ENCODE data around the gene SLC2A4.

Gene SLC2A4

GRCh38 chr17:7307686-7308624 lies 26.4 kb downstream of the SLC2A4 start:
- no peak for DNase-seq

DNA sequence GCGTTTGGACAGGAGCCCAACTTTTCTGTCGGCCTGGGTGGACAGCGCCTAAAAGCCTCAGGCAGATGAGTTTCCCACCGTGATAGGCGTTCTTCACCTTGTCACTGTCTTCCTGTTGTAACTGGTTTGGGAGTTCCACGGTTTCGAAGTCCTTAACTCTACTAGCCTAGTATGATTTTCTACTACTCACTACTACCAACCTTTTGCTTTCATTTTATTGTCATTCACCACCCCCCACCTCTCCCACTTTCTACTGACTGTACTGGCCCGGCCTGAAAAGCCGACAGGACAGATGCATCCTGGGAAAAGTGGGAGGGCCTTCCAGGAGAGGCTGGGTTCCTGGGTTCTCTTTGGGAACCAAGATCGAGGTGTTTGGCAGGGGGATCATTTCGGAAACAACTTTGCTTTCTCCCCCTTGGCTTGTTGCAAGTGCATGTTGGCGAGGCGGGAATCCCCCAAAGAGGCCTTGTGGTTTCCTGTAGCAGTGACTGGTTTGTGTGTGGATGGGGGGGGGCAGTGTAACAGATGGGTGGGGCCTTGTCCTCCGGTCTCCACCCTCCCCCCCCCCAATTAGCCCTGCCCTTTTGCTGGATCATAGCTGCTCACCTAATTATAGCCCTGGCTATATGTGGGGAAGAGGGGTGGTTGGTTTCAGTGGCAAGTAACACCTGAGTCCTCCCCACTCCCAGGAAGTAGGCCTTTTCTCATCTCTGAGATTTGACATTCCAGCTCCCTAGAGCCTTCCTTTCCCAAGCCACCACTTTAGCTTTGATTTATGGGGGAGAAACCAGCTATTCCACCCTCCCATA lies 27.3 kb downstream of the SLC2A4 start:
- peak; percentile 48 for DNase-seq

- DNase-seq = no peak
Observed at GRCh38 chr17:7309628-7310027, 28.1 kb downstream of the SLC2A4 start.

DNA sequence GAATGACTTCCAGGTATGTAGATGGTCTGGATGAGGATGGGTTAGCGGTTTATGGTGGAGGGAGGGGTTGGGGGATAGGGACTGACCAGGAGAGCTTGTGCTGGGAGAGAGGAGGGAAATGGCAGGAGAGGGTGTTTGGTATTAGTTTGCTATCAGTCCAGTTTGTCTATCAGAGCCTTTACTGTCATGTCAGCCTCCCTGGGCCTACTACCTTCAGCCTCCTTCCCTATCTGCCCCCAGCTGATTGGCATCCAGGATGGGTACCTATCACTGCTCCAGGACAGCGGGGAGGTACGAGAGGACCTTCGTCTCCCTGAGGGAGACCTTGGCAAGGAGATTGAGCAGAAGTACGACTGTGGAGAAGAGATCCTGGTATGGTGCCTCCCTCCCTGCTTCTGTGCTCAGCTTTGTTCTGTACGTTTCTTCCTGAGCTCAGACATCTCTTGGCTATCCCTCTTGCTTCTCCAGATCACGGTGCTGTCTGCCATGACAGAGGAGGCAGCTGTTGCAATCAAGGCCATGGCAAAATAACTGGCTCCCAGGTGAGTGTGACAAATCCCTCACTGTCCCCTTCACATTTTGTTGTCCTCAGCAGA lies 29.7 kb downstream of the SLC2A4 start:
- no peak for DNase-seq

- no peak for DNase-seq
Observed at GRCh38 chr17:7312432-7313087, 31.0 kb downstream of the SLC2A4 start.

- DNase-seq = no peak
Observed at GRCh38 chr17:7313088-7313889, 31.8 kb downstream of the SLC2A4 start.

DNA sequence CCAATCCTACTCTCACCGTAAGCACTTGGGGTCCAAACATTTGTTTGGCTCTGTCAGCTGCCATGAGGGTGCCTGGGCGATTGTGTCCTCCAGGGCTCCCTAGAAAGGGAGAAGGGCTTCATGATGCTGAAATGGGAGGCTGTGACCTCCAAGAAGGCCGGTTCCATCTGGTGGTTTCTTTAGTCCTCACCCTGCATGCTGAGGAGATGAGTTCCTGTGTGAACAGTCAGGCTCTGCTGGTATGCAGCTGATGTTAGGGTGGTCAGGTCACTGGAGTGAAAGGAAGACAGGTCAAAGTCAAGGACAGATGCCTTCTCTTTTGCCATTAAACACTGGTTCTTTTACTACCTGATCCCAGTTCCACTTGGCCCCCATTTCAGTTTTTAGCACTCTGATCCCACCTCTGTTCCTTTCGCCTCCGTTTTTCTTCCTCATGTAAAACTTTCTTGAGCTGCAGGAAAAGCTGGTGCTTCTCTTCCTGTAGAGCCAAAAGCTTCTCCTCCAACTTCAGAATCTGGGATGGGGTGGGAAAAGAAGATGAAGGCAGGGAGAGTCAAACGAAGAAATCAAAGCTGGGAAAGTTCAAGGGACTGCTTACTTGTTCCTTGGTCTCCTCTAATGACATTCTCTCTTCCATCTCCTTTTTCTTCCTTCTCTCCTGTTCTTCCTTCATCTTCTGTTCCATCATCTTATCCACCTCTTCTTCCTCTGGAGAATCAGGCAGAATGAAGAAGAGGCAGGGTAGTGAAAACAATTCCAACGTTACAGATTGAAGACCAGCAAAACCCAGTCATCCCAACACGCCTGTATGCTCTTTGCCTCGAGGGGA lies 32.6 kb downstream of the SLC2A4 start:
- DNase-seq = no peak

GRCh38 chr17:7314719-7315569 lies 33.4 kb downstream of the SLC2A4 start, which contains the start of gene GPS2:
TSS of gene GPS2 (minus strand) at chr17:7315360. CDS start at chr17:7315052, 308 bp downstream.
- DNase-seq = peak; percentile 55

- no peak for DNase-seq
Observed at GRCh38 chr17:7315570-7316235, 34.2 kb downstream of the SLC2A4 start.

- DNase-seq = no peak
Observed at GRCh38 chr17:7317161-7317803, 35.8 kb downstream of the SLC2A4 start.

GRCh38 chr17:7318121-7318860 lies 36.8 kb downstream of the SLC2A4 start:
- DNase-seq = no peak

DNA sequence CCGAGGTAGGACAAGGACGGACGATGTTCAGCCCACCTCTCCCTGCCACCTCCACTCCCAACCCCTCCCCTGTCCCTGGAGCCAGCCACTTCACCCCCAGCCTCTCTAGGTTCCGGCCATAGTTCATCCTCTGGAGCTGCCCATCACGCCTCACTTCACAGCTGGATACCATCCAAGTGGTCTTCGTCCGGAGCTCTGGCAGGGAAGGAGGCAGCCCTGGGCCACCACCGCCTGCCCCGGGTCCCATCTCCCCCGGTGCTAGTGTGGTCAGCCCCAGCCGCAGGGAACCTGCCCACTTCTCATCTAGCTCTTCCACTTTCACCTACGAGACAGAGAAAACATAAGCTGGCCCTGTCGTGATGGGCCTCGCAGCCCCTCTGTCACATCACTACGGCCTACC lies 39.9 kb downstream of the SLC2A4 start:
- DNase-seq = no peak

- no peak for DNase-seq
Observed at GRCh38 chr17:7322520-7323194, 41.1 kb downstream of the SLC2A4 start.

DNA sequence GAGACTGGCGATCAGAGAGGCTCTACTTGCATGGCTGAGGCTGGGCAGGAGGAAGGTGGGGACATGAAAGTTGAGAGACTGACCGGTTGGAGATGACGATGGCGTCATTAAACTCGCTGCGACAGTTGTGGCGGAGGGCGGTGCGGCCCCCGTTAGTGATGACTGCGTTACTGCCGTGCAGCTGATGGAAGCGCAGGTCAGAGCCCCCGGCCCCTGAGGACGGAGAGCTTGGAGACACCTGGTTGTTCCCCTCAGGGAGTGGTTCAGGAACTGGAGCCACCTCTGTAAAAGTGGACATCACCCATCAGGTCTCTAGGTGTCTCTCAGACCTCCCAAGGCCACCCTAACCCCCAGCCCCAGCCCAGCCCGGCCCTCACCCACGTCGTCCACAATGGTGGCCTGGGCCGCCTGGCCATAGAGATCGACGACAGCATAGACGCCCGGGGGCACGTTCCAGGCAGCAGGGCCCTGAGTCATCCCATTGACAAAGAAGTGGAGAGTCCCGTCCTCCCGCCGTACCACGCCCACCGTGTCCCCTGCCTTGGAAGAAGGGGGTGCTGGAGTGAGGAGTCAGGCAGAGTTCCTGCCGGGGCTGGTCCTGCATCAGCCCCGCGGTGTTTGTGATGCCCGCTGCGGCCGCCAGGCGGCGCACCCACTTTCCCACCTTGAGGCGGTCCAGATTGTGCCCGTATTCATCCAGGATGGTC lies 42.4 kb downstream of the SLC2A4 start:
- DNase-seq = no peak

DNA sequence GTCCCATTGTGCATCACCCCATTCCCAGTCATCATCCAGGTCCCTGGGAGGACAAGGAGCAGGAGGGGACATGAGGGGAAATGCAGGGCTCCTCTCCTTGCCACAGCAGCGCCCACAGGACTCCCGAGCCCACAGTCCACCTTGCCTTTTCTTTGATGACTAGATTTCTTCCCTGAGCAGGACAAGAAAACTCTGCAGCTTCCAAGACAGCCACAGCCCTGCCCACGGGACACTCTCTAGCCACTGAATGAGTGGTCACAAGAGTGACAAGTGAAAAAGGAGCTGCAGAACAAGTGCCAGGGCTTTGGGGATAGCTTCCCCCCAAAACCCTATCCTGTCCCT lies 42.9 kb downstream of the SLC2A4 start:
- DNase-seq = no peak

- DNase-seq = no peak
Observed at GRCh38 chr17:7325031-7325528, 43.6 kb downstream of the SLC2A4 start.

- DNase-seq = no peak
Observed at GRCh38 chr17:7326186-7326585, 44.7 kb downstream of the SLC2A4 start.

Measured in COR-L47 (cell line).